Stomach (tissue), 9 donors: ENCODE measurements around the gene CLEC2L. TPM values are rescaled to one million over a fixed set of nuclear protein-coding genes. Genes with fewer than 3 reads are reported as not detected.

Source experiments
- DNase-seq, 2 donors: peaks; one replicate each; pipeline versions ENCODE4 v3.0.0 to v3.0.0-alpha.2; 2013 to 2019
- H3K27ac ChIP-seq, 5 donors: fragments of 200-600 bp in 4 of 5; sonication (generic) in 4 of 5; one replicate each; pipeline ENCODE4 v1.5.1; 2013 to 2019; ENCODE audit warnings: mild to moderate bottlenecking in 1 of 5, moderate library complexity in 1 of 5
- H3K27me3 ChIP-seq, 3 donors: fragments of 200-600 bp; sonication (generic); one replicate each; pipeline ENCODE4 v1.5.1; 2017 to 2019; ENCODE audit warnings: mixed run types in 1 of 3
- H3K36me3 ChIP-seq, 4 donors: fragments of 200-600 bp; sonication (generic); 1 replicate in 3 of 4; 2 replicates in 1 of 4; pipeline ENCODE4 v1.5.1; 2016 to 2019
- H3K4me1 ChIP-seq, 4 donors: fragments of 200-600 bp; sonication (generic); one replicate each; pipeline ENCODE4 v1.5.1; 2016 to 2019
- H3K4me3 ChIP-seq, 4 donors: fragments of 200-600 bp; sonication (generic) in 3 of 4; one replicate each; pipeline ENCODE4 v1.5.1; 2016 to 2019; ENCODE audit warnings: mild to moderate bottlenecking in 1 of 4
- H3K9me3 ChIP-seq, 4 donors: fragments of 200-600 bp; sonication (generic); one replicate each; pipeline ENCODE4 v1.5.1; 2016 to 2019
- EP300 ChIP-seq: sonication (generic); formaldehyde crosslinking; IDR thresholded peaks from one replicate; pipeline ENCODE4 v1.6.1; 2017; ENCODE audit warnings: antibody characterized with exemption
- POLR2A ChIP-seq, 4 donors: fragments of 450-650 bp; IDR thresholded peaks; one replicate each; pipeline ENCODE4 v1.6.1; 2016; ENCODE audit warnings: antibody characterized with exemption in 4 of 4, control low read depth in 2 of 4, mild to moderate bottlenecking in 1 of 4, moderate library complexity in 1 of 4
- POLR2AphosphoS5 ChIP-seq, 3 donors: sonication (generic); formaldehyde crosslinking; IDR thresholded peaks; one replicate each; pipeline ENCODE4 v1.6.1; 2016; ENCODE audit warnings: antibody characterized with exemption in 3 of 3
- WGBS, 5 donors: extraction: QIAGEN DNeasy Blood & Tissue Kit in 3 of 5; methylation state at CpG; one replicate each; pipeline versions ENCODE4 v1.1.5 to v1.1.7; 2013 to 2018; 5-methylcytosine and 5-hydroxymethylcytosine counted together
- intact Hi-C: fragments of 100-400 bp; cut with DNase I; formaldehyde crosslinking; loops from one replicate; pipeline ENCODE4 v1.15.1; 2023; ENCODE audit warnings: low total_unique reads
- polyA plus RNA-seq, 3 donors: library from polyadenylated mRNA; stranded (reverse); fragments of 200-250 nt; gene quantifications; one replicate each; pipeline ENCODE4 v1.2.3, GENCODE V29; 2013
- total RNA-seq, 5 donors: library from RNA; depleted of rRNA; stranded (reverse); fragments of >200 nt; gene quantifications; one replicate each; pipeline versions ENCODE4 v1.1.0 to v1.2.3, GENCODE V29; 2014 to 2016
- TF ChIP-seq, protein P1 (sequence below), 7 experiments: fragments of 450-650 bp in 4 of 7; fragments of 200-600 bp in 3 of 7; sonication (generic) in 3 of 7; IDR thresholded peaks; one replicate each; pipeline ENCODE4 v1.5.1; 2016 to 2019; ENCODE audit warnings: antibody characterized with exemption in 7 of 7, control low read depth in 2 of 7, mild to moderate bottlenecking in 1 of 7
- donor health status: healthy with polysubstance abuse.
- donor health status: Bipolar disorder and iron deficiency.
- donor health status: healthy.

Gene CLEC2L
- total and polyA plus RNA-seq, 8 donors, result 0.61 TPM; not detected in 7

DNA sequence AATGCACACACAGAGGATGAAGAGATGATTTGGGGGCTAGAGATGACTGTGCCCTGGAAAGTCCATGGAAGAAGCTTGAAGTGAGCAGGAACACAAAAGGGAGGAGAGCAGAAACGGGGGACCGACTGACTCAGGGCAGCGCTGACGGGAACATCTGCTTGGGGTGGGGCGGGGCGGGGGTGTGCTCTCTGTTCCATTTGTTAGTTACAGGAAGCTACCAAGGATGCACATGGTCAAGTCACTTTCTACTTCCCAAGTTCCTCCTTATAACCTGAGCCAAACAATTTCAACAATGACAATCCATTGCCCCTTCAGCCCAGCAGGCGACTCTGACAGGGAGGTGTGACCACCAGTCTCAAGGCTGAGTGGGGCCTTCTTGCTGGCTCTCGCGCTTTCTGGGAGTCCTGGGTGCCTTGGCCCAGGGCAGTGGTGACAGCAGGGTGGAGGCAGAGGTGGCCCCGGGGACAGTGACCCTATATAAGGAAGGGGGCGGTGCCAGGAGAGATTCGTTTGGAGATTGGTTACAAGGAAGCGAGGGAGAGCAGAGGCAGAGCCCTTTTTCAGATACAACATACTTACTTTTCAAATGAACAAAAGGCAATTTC is 39.6 kb downstream of the CLEC2L start:
- 78 to 84% (median 81%) methylated on average over 13 of the region's 13 CpGs for WGBS, 5 donors
- Histone ChIP-seq H3K9me3 (peaks cover 0 to 5% (median 0%) of the 10 kb centered on the region in 4 donors), H3K4me1 (peaks cover 0 to 5% (median 0%) of the 10 kb centered on the region in 4 donors), H3K27me3 (no peaks in the 10 kb centered on the region), H3K27ac (no peak overlapping the region), H3K36me3 (peaks cover 0 to 41% (median 22%) of the 10 kb centered on the region in 4 donors), H3K4me3 (no peak overlapping the region)
- intact Hi-C loops, result no loop called here
- no peak for TF ChIP-seq EP300
- TF ChIP-seq, protein P1, sequence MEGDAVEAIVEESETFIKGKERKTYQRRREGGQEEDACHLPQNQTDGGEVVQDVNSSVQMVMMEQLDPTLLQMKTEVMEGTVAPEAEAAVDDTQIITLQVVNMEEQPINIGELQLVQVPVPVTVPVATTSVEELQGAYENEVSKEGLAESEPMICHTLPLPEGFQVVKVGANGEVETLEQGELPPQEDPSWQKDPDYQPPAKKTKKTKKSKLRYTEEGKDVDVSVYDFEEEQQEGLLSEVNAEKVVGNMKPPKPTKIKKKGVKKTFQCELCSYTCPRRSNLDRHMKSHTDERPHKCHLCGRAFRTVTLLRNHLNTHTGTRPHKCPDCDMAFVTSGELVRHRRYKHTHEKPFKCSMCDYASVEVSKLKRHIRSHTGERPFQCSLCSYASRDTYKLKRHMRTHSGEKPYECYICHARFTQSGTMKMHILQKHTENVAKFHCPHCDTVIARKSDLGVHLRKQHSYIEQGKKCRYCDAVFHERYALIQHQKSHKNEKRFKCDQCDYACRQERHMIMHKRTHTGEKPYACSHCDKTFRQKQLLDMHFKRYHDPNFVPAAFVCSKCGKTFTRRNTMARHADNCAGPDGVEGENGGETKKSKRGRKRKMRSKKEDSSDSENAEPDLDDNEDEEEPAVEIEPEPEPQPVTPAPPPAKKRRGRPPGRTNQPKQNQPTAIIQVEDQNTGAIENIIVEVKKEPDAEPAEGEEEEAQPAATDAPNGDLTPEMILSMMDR (IDR thresholded peaks at IDR 0.05), result no peak
- TF ChIP-seq POLR2A (IDR thresholded peaks at IDR 0.05), result no peak
- TF ChIP-seq POLR2AphosphoS5 (IDR thresholded peaks at IDR 0.05), result no peak
- DNase-seq, result no peak

DNA sequence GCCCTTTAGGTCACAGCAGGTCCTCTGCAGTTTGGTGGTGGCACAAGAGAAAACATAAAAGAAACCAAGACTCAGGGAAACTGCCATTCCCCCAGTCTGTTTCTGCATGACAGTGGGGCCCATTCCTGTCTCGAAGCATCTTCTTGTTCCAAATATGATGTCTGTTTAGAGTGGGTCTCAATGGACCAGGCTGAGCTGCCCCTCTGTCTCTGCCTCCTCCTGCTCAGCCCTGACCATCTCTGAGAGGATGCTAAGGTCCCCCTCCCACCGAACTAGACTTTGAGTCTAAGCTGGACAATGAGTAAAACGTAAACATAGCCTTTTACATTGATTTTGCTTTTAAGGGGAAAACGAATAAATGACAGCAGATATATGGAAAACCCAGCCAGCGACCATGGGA is 40.4 kb downstream of the CLEC2L start:
- intact Hi-C loops, result no loop called here
- peaks cover 1 to 49% (median 29%) of the 10 kb centered on the region in 4 donors for H3K36me3 ChIP-seq

GRCh38 chr7:139566075-139566474 is 42.6 kb downstream of the CLEC2L start:
- H3K27ac ChIP-seq, result no peak overlapping the region
- WGBS, 5 donors, result 93 to 96% (median 95%) methylated on average over 6 of the region's 6 CpGs
- H3K9me3 ChIP-seq, result no peaks in the 10 kb centered on the region
- TF ChIP-seq EP300 (no peak), POLR2AphosphoS5 (IDR thresholded peaks at IDR 0.05) (no peak), POLR2A (IDR thresholded peaks at IDR 0.05) (no peak)
- TF ChIP-seq, protein P1 (IDR thresholded peaks at IDR 0.05), result no peak
- peaks cover 10 to 69% (median 48%) of the 10 kb centered on the region in 4 donors for H3K36me3 ChIP-seq
- H3K4me1 ChIP-seq, result peaks cover 0 to 5% (median 0%) of the 10 kb centered on the region in 4 donors
- DNase-seq, result no peak
- no peaks in the 10 kb centered on the region for H3K27me3 ChIP-seq
- H3K4me3 ChIP-seq, result no peak overlapping the region
- intact Hi-C loops, result no loop called here

More for the DNA sequence above, 40.4 kb downstream of the CLEC2L start:
- Histone ChIP-seq H3K9me3 (peaks cover 0 to 5% (median 0%) of the 10 kb centered on the region in 4 donors), H3K27ac (no peak overlapping the region), H3K4me1 (peaks cover 0 to 5% (median 0%) of the 10 kb centered on the region in 4 donors), H3K27me3 (no peaks in the 10 kb centered on the region), H3K4me3 (no peak overlapping the region)
- WGBS, 5 donors, result 87 to 97% (median 92%) methylated on average over 5 of the region's 5 CpGs
- DNase-seq, result no peak
- TF ChIP-seq POLR2AphosphoS5 (IDR thresholded peaks at IDR 0.05) (no peak), POLR2A (IDR thresholded peaks at IDR 0.05) (no peak), EP300 (no peak)
- TF ChIP-seq, protein P1 (IDR thresholded peaks at IDR 0.05), result no peak

- intact Hi-C loops, result no loop called here
- no peaks in the 10 kb centered on the region for H3K27me3 ChIP-seq
- TF ChIP-seq POLR2A (IDR thresholded peaks at IDR 0.05), result no peak
- H3K4me1 ChIP-seq, result peaks cover 0 to 5% (median 0%) of the 10 kb centered on the region in 4 donors
- H3K27ac ChIP-seq, result no peak overlapping the region
- DNase-seq, result no peak
- H3K4me3 ChIP-seq, result no peak overlapping the region
- peaks cover 11 to 78% (median 57%) of the 10 kb centered on the region in 4 donors for H3K36me3 ChIP-seq
- 92 to 95% (median 94%) methylated on average over 15 of the region's 15 CpGs for WGBS, 5 donors
- H3K9me3 ChIP-seq, result no peaks in the 10 kb centered on the region
These were observed 43.5 kb downstream of the CLEC2L start for GRCh38 chr7:139566736-139567646.
